Body of pancreas (tissue), 4 donors: ENCODE measurements around the gene DMBX1.

Experiments used
- POLR2A ChIP-seq, 3 donors: fragments of 450-650 bp; IDR thresholded peaks; one replicate each; pipeline ENCODE4 v1.6.1; 2016; ENCODE audit warnings: antibody characterized with exemption in 3 of 3, mild to moderate bottlenecking in 2 of 3
- TF ChIP-seq, protein P1 (sequence below), 7 experiments: fragments of 450-650 bp in 4 of 7; fragments of 200-600 bp in 3 of 7; sonication (generic) in 3 of 7; IDR thresholded peaks; one replicate each; pipeline ENCODE4 v1.5.1; 2016 to 2019; ENCODE audit warnings: antibody characterized with exemption in 7 of 7

DNA sequence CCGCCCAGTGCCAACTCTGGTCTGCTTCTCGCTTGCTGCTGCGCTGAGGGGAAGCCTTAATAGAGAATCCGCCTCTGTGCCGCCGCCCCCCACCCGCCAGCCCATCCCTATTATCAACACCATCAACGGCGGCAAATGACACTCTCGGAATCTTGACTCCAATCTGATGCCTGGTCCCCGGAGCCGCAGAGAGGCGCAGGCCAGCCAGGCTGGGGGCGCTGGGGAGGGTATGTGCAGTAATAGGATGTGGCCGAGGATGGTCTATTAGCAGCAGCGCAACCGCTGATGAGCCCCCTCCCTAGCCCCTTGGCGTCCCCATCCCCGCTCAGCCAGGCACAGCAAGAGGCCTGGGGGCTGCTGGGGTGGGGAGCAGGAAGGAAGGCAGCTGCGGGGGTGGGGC, 15.1 kb upstream of the DMBX1 start:
- TF ChIP-seq, protein P1, sequence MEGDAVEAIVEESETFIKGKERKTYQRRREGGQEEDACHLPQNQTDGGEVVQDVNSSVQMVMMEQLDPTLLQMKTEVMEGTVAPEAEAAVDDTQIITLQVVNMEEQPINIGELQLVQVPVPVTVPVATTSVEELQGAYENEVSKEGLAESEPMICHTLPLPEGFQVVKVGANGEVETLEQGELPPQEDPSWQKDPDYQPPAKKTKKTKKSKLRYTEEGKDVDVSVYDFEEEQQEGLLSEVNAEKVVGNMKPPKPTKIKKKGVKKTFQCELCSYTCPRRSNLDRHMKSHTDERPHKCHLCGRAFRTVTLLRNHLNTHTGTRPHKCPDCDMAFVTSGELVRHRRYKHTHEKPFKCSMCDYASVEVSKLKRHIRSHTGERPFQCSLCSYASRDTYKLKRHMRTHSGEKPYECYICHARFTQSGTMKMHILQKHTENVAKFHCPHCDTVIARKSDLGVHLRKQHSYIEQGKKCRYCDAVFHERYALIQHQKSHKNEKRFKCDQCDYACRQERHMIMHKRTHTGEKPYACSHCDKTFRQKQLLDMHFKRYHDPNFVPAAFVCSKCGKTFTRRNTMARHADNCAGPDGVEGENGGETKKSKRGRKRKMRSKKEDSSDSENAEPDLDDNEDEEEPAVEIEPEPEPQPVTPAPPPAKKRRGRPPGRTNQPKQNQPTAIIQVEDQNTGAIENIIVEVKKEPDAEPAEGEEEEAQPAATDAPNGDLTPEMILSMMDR (IDR thresholded peaks at IDR 0.05), result no peak
- no peak for TF ChIP-seq POLR2A (IDR thresholded peaks at IDR 0.05)
